Kasumi-1 (cell line): ENCODE data around the gene PROP1.
A peak's percentile ranks its signal among the peaks of the same experiment; 100 is the strongest.
"Not testable (repeated sequence)": the region's sequence is repeated elsewhere in the genome, so short reads cannot be mapped to it uniquely, and the experiment has no call there.

Source experiments
- DNase-seq, 2 experiments: peaks; one replicate each; lab custom pipeline; 2025; lab: John Stamatoyannopoulos, UW

PROP1 gene

GRCh38 chr5:177995691-177996595, at the start of gene PROP1:
TSS of gene PROP1 (minus strand) at chr5:177996242. CDS start at chr5:177995933, 309 bp downstream.
- DNase-seq = no peak

- not testable (repeated sequence) for DNase-seq
Observed at GRCh38 chr5:178019379-178020030, 23.5 kb upstream of the PROP1 start.

- not testable (repeated sequence) for DNase-seq
Observed at GRCh38 chr5:178012758-178013157, 16.7 kb upstream of the PROP1 start.

- not testable (repeated sequence) for DNase-seq
Observed at GRCh38 chr5:178011816-178012554, 15.9 kb upstream of the PROP1 start.

- DNase-seq = not testable (repeated sequence)
Observed at GRCh38 chr5:178007272-178007671, 11.2 kb upstream of the PROP1 start.

GRCh38 chr5:178006536-178007231, 10.6 kb upstream of the PROP1 start:
- DNase-seq = not testable (repeated sequence)

- DNase-seq = not testable (repeated sequence)
Observed at GRCh38 chr5:178006181-178006535, 10.1 kb upstream of the PROP1 start.

GRCh38 chr5:177997846-177998245, 1.8 kb upstream of the PROP1 start:
- DNase-seq = no peak

GRCh38 chr5:177997319-177997670, 1.3 kb upstream of the PROP1 start:
- DNase-seq = no peak

- DNase-seq = peak in 1 of 2 experiments; percentile 3
Observed at GRCh38 chr5:177996660-177997318, 747 bp upstream of the PROP1 start.

- DNase-seq = no peak
Observed at GRCh38 chr5:177994561-177995190, 1.4 kb downstream of the PROP1 start.

GRCh38 chr5:177994063-177994462, 2.0 kb downstream of the PROP1 start:
- no peak for DNase-seq

GRCh38 chr5:177992466-177992865, 3.6 kb downstream of the PROP1 start:
- no peak for DNase-seq

GRCh38 chr5:177988989-177989625, 6.9 kb downstream of the PROP1 start:
- no peak for DNase-seq

- no peak for DNase-seq
Observed at GRCh38 chr5:177987326-177987725, 8.7 kb downstream of the PROP1 start.

GRCh38 chr5:177985430-177986040, 10.5 kb downstream of the PROP1 start:
- DNase-seq = no peak

- no peak for DNase-seq
Observed at GRCh38 chr5:177984584-177985206, 11.3 kb downstream of the PROP1 start.

GRCh38 chr5:177983763-177984583, 12.1 kb downstream of the PROP1 start:
- DNase-seq = no peak

GRCh38 chr5:177982956-177983355, 13.1 kb downstream of the PROP1 start:
- no peak for DNase-seq
